HG03432 (cell line): ENCODE data around the gene ZNF621.

Experiments
- ATAC-seq: cut with Tn5 transposase; IDR thresholded peaks from one replicate; pipeline ENCODE4 v1.9.1; 2021; ENCODE audit warnings: mild to moderate bottlenecking, moderate library complexity; ENCODE audit not compliant: unreplicated experiment

Gene ZNF621

DNA sequence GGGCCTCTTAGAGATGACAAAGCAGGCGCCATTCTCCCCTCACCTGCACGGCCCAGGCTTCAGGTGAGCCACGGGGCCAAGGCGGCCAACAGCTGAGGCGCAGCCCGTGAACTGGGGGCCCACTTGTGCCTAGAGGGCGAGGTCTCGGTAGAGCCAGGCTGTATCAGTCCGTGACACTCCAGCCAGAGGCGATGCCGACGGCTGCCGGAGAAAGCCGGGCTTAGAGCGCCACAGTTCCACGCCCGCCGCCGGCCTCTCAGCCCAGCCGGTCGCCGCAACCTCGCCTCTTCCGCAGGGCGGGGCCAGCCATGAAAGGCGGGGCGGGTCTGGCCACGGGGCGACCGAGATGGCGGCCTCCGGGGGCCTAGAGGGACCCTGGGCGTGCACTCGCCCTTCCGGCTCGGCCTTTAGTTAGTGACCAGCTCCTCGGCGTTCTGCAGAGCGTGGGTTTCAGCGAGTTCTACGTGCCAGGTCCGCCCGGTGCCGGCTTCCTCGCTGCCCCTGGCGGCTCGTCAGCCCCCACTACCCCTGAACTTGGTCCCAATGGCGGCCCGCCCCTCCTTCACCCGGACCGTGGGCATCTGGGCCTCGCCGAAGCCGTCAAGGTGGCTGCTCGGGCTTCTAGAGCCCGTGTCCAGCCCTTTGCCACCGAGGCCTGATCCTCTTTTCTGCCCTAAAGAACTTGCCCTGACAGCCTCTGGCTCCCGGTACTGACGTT lies at the start of gene ZNF621:
Gene ZNF621, plus strand, starts transcription at position 393 of the 718 bp plus-strand sequence. CDS start 881 bp downstream, outside the sequence.
- ATAC-seq = peak; percentile 100

DNA sequence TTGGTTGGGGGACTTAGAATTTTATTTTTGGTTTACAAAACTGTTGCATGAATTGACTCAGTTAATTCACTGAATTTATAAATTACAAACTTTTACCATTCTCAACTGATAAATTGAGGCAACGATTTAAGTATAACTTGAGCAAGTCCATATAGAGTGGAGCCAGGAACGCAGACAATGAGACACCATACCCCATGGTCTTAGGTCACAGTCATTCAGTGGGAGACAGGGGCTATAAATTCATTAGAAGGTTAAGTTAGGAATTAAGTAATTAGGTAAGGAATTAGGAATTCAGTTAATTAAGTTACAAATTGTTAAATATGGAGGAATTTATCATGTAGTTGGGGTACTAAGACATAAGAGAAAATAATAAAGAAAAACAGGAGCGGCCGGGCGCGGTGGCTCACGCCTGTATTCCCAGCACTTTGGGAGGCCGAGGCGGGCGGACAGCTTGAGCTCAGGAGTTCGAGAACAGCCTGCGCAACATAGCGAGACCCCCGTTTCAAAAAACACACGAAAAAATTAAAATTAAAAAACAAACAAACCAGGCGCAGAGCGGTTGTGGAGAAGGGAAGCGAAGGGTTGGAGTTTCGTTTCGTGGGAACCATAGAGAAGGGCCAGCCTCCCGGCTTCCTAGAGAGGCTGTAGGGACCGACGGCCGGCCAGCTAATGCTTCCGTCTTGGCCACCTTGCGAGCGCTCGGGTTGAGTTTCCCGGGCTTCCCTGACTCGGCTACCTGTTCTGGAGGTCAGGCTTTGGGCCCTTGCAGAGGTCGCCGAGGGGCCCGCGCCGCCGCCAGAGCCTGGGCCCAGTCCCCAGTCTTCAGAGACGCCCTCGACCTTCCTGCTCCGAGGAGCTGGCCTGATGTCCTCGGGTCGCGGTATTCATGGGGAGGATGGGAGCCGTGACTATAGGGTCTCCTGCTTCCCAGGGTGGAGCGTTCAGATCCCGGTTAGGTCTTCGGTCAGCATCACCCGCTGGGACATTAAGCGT lies 48.0 kb upstream of the ZNF621 start, which contains the start of gene ZNF619:
Gene ZNF619, plus strand, starts transcription at position 645 of the 993 bp plus-strand sequence. CDS start 858 bp downstream, outside the sequence.
- ATAC-seq = peak; percentile 86

DNA sequence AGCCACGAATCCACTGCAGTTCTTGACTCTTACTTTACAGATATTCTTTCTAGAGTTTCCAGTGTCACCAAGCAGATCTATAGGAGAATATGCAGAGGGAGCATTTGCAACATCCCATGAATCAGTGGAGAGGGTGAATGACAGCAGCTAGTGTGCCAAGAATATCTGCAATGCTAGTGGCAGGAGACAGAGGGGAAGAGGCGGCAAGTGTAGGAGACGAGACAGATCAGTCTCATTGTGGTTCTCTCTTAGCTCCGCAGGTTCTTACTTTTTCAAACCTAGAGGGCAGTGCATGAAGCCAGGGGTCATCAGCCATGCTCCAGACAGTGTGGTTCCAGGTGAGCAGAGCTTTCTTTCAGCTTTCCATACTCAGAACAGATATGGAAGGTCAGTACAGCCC lies 47.1 kb upstream of the ZNF621 start:
- no peak for ATAC-seq

DNA sequence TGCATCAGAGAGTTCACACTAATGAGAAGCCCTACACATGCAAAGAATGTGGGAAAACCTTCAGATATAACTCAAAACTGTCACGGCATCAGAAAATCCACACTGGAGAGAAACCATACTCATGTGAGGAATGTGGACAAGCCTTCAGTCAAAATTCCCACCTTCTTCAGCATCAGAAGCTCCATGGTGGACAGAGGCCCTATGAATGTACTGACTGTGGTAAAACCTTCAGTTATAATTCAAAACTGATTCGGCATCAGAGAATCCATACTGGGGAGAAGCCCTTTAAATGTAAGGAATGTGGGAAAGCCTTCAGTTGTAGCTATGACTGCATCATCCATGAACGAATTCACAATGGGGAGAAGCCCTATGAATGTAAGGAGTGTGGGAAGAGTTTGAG lies 37.6 kb upstream of the ZNF621 start:
- no peak for ATAC-seq

DNA sequence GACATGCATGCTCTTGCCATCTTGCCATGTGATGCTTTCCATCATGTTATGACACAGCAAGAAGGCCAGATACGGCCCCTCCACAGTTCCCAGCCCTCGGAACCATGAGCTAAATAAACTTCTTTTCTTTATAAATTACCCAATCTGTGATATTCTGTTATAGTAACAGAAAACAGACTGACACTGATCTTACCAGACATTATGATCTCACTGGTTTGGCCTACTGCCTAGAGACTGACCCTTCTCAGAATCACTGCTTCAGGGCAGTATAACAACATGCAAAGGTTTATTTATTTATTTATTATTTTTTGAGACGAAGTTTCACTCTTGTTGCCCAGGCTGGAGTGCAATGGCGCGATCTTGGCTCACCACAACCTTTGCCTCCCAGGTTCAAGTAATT lies 33.8 kb upstream of the ZNF621 start:
- no peak for ATAC-seq

DNA sequence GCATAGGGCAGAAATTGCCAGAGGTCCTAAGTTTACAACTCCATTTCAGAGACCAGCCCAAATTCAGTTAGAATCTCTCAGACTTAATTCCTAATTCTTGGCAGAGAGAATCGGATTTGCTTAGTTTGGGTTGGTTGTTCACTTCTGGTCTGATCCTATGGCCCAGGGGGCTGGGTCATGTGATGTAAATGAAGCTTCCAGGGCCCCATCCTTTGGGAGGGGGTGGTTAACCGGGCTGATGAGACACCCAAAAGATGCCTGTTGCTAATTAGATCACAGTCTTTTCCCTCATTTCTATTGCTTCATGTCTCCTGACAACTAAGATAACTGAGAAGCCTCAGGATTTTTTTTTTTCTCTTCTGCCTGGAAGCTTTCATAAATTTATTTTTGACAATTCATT lies 30.1 kb upstream of the ZNF621 start:
- ATAC-seq = no peak

DNA sequence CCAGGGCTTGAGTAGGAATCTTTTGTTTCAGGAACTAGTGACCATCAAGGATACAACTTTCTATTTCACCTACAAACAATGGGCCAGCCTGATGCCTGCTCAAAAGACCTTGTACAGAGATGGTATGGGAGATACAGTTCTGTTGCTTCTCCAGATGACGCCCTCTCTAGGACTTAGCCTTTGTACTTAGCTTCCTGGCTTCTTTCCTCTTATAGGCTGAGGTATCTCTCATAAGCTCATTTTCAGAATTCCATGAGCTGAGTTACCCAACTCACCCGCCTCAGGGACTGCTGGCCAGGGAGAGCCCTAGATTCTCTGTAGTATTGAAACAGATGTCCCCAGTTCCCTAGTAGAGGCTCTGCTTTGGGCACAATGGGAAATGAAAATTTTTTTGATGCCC lies 27.5 kb upstream of the ZNF621 start:
- no peak for ATAC-seq

DNA sequence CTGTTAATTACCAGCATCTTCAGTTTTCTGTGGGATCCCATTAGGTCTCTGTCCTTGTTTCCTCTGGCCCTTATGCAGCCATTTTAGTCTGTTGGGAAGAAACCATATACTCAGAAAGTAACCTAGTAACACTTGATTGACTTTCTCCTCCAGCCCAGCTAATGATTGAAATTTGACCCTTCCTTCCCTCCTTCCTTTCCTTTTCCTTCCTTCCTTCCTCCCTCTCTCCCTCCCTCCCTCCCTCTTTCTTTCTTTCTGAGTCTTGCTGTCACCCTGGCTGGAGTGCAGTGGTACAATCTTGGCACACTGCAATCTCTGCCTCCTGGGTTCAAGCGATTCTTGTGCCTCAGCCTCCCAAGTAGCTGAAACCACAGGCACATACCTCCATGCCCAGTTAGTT lies 24.8 kb upstream of the ZNF621 start:
- ATAC-seq = no peak

DNA sequence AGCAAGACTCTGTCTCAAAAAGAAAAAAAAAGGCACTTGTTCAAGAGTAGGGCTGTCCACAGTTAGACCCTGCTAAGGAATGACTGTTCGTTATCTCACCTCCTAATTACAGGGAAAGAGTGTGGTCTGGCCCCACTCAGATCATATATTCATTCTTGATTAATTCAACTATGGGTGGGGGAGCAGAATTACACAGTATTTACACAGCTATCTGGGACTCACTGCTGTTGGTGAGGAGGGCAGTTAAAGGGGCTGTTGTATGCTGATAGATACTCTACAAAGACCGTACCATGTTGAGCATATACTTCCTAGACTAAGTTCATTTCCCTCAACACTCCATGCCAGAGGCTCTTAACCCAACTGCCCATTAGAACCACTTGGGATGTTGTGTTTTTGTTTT lies 22.7 kb upstream of the ZNF621 start:
- ATAC-seq = no peak

DNA sequence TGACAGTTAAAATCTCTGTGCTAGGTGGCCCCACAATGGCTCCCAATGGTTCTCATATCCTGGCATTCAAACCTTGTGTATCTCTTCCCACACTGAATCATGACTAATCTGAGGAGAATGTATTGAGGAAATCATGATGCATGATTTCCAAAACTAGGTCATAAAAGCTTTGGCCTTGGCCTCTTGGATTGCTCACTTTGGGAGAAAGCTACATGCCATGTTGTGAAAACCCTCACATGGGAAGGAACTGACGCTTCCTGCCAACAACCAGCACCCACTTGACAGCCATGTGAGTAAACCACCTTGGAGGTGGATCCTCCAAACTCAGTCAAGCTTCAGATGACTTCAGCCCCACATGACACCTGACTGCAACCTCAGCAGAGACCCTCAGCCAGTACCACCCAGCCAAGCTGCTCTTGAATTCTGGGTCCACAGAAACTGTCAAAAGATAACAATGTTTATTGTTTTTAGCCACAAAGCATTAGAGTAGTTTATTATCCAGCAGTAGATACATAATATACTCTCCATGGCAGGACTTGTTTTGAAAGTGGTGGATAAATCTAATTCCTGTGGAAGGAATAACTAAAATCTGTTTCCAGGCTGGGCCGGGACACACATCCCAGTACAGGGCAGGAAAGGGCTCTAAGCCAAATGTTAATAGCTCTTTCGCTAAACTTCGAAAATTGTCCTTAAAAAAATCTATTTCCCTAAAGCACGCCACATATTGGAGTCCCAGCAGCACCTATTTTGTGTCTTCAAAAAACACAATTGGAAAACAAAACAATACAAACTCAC lies 19.9 kb upstream of the ZNF621 start:
- no peak for ATAC-seq

DNA sequence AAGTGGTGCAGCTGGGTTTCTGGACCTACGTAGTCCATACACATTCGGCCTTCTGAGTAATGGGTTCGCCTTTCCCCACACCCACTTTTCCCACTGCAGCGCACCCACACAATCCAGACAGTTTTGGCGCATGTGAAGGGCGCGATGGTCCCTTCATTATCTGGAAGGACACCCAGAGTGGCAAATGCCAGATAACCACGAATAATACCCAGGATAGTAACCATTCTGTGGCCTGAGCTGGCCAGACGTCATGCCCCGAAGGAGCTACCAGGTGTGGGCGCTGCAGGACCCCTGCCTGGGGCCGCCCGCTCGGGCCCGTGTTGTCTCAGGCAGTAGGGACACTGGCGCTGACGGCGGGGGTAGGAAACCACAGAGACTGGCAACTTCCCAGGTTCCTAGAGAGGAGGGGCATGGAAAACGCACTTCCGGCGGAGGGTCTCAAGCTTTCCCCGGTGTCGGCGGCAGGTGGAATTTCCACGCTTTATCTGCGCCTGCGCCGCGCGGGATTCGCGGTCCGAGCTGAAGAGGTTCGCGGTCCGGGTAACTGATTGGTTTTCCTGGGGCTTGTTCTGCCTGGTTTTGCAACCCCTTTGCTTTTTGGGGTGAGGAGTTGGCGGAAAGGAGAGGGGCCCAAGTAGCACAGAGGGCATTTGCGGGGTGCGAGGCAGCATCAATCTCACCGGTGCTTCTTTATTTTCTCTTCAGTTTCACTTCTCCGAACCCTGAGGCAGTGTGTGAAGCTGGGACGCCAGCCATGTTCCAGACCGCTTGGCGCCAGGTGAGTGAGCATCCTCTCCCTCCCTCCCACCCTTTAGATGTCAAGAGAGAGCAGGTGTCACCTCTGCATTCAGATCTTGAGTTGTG lies 18.9 kb upstream of the ZNF621 start, which contains the start of gene ZNF620:
Gene ZNF620, plus strand, starts transcription at position 441 of the 864 bp plus-strand sequence. Its CDS starts 314 bp downstream, at position 755.
- ATAC-seq = peak; percentile 93

DNA sequence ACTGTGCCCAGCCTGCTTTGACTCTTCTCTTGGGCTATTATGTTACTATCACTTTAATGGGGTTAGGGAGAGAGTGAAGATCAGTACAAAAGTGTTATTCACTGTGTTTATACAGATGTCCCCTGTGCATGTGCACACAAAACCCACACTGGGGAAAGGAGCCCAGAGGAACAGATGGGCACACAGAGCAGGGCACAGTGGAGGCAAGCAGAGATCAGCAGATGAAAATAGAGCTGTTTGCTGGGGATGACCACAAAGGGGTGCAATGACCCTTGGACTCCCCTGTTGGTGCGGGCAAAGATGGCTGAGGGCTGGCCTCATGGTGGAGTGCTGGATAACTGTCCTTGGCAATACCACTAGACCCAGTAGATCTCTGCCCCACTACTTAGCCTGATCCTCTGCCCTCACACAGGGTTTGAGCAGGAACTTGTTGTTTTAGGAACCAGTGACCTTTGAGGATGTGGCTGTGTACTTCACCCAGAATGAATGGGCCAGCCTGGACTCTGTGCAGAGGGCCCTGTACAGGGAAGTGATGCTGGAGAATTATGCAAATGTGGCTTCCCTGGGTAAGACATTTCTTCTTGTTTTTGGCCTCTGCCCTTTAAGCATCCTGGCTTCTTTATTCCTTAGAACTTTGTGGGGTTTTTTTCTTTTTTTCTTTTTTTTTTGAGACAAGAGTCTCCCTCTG lies 13.6 kb upstream of the ZNF621 start:
- ATAC-seq = no peak

DNA sequence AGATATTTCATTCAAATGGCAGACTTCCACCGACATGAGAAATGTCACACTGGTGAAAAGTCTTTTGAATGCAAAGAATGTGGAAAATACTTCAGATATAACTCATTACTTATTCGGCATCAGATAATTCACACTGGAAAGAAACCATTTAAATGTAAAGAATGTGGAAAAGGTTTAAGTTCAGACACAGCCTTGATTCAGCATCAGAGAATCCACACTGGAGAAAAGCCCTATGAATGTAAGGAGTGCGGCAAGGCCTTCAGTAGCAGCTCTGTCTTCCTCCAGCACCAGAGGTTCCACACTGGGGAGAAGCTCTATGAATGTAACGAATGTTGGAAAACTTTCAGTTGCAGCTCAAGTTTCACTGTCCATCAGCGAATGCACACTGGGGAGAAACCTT lies 8.6 kb upstream of the ZNF621 start:
- no peak for ATAC-seq

DNA sequence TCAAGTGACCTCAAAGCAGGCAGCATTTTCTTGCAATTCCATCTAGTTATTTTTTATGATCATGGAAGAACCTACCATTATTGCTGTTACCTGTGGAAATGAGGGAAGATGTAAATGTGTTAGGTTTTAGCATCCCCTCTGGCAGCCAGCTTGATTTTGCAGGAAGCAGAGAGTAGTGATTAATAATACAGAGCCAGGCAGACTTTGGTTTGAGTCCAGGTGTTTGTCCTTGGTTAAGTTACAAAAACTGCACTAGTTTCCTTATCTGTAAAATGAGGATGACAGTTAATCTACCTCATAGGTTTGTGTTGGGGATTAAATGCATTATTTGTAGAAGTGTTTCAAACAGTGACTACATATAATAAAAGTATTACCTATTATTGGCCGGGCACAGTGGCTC lies 6.7 kb upstream of the ZNF621 start:
- no peak for ATAC-seq

DNA sequence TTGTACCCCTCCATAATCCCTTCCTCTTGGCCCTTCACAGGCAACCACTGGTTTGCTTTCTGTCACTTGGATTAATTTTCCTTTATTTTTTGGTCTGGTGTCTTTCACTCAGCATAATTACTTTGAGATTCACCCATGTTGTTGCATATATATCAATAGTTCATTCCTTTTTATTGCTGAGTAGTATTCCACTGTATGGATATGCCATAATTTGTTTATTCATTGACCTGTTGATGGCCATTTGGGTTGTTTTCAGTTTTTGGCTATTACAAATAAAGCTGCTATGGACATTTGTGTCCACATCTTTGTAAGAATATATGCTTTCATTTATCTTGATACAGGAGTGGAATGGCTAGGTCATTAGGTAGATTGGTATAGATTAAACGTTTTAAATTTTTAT lies 5.9 kb upstream of the ZNF621 start:
- no peak for ATAC-seq

DNA sequence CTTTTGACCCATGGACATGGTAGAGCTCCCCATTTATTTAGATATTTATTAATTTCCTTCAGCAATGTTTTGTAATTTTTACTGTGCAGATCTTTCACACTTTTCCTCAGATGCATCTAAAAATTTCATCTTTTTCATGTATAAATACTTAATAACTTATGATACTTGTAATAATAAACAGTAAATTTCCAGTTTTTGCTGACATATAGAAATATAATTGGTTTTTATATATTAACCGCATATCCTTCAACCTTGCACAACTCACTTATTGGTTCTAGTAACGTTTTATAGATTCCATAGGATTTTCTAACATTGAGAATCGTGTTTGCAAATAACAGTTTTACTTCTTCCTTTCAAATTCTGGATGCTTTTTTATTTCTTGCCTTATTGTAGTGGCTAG lies 3.5 kb upstream of the ZNF621 start:
- no peak for ATAC-seq

DNA sequence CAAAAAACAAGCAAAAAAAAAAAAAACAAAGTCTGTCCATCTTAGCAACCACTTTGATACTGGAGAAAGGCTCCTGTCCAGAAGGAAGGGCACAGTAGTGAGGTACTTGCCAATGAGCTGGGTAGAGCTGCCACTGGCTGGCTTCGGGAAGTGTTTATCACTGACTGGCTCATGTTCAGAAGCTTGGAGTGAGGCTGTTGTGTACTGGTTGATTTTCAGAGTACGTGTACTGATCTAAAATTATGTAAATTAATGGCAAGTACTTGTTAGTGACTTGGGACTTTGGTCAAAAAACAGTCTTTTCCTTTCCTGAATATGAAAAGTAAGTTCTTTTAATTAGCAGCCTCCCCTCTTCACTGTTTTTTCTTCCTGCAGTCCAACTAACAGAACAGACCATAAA lies 979 bp upstream of the ZNF621 start:
- no peak for ATAC-seq

DNA sequence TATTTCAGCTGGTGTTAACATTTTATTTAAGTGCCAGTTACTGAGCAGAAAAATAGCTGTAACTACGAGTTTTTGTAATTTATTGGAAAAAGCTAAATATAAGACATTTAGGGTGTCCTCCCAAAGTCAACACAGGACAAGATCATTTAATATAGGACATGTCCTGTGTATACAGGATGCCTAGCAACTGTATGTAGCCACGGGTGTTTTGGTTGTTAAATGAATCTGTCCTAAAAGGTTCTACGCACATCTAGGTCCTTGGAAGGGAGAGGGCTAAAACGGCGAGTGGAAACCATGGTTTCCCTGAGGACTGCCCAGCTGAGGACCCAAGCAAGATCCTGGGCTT lies 565 bp upstream of the ZNF621 start:
- peak; percentile 23 for ATAC-seq

DNA sequence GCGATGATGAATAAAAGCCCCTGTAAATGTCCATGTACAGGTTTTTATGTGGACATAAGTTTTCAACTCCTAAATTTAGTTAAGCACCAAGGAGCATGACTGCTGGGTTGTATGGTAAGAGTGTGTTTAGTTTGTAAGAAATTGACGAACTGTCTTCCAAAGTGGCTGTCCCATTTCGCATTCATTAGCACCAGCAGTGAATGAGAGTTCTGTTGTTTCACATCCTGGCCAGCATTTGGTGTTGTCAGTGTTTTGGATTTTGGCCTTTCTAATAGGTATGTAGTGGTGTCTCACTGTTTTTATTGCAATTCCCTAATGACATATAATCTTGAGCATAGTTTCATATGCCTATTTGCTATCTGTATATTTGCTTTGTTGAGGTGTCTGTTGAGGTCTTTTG lies 3.7 kb downstream of the ZNF621 start:
- ATAC-seq = no peak

DNA sequence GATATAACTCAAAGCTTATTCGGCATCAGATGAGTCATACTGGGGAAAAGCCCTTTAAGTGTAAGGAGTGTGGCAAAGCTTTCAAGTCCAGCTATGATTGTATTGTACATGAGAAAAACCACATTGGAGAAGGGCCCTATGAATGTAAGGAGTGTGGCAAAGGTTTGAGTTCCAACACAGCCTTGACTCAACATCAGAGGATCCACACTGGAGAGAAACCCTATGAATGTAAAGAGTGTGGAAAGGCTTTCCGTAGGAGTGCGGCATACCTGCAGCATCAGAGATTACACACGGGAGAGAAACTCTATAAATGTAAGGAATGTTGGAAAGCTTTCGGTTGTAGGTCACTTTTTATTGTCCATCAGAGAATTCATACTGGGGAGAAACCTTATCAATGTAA lies 7.5 kb downstream of the ZNF621 start:
- no peak for ATAC-seq
